ENCODE data around the gene GIMAP7. TPM values are rescaled to one million over a fixed set of nuclear protein-coding genes. Genes with fewer than 3 reads are reported as not detected.

Gene GIMAP7
- total and polyA plus RNA-seq, 10 donors: 48.7 to 137 (median 101) TPM

- 59 to 74% (median 70%) methylated on average over 5 of the region's 5 CpGs for WGBS, 5 donors
- no peak for TF ChIP-seq POLR2AphosphoS5 (IDR thresholded peaks at IDR 0.05)
- no peak for TF ChIP-seq POLR2A (IDR thresholded peaks at IDR 0.05)
- no peak for TF ChIP-seq CTCF (IDR thresholded peaks at IDR 0.05 in 8 of 11, conservative IDR thresholded peaks at IDR 0.05 in 3 of 11)
- Histone ChIP-seq H3K4me3 (no peak overlapping the region), H3K36me3 (no peaks in the 10 kb centered on the region), H3K27ac (peak overlapping the region; percentile 5 to 93 (median 48)), H3K4me1 (peaks cover 0 to 41% (median 3%) of the 10 kb centered on the region in 6 donors), H3K9me3 (peaks cover 0 to 37% (median 23%) of the 10 kb centered on the region in 8 donors), H3K27me3 (replicated peaks in 1 of 7) (no peaks in the 10 kb centered on the region)
- intact Hi-C loops (cut with DNase I; ENCODE audit: low total_unique reads): no loop called here
- no peak for DNase-seq
These were observed 49.3 kb downstream of the GIMAP7 start for GRCh38 chr7:150564006-150564405.

DNA sequence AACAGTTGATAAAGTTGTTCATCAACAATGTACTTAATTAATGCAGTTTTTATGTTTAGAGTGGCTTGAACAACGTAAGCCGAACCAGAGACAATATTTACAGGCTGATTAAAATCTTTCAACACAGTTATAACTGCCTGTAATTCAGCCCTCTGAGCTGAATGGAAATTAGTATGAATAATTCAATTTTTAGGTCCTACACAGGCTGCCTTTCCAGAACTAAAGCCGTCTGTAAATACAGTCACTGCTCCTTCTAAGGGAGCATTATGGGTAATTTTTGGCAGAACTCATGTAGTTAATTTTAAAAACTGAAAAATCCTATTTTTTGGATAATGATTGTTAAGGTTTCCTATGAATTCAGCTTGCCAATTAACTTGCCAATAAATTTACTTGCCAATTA is 49.9 kb downstream of the GIMAP7 start:
- 71 to 95% (median 75%) methylated on average over 3 of the region's 3 CpGs for WGBS, 5 donors

GRCh38 chr7:150565239-150565638 is 50.6 kb downstream of the GIMAP7 start:
- 86 to 93% (median 92%) methylated on average over 7 of the region's 7 CpGs for WGBS, 5 donors
- intact Hi-C loops (cut with DNase I; ENCODE audit: low total_unique reads): no loop called here
- DNase-seq: no peak

More for the DNA sequence above, 49.9 kb downstream of the GIMAP7 start:
- H3K27me3 ChIP-seq (replicated peaks in 1 of 7): no peaks in the 10 kb centered on the region
- peak overlapping the region in 5 of 8 donors; percentile 8 to 93 (median 53) for H3K27ac ChIP-seq
- H3K36me3 ChIP-seq: no peaks in the 10 kb centered on the region
- DNase-seq: no peak
- no peak for TF ChIP-seq CTCF (IDR thresholded peaks at IDR 0.05 in 8 of 11, conservative IDR thresholded peaks at IDR 0.05 in 3 of 11)
- TF ChIP-seq POLR2AphosphoS5 (IDR thresholded peaks at IDR 0.05): no peak
- TF ChIP-seq POLR2A (IDR thresholded peaks at IDR 0.05): no peak
- no peak overlapping the region for H3K4me3 ChIP-seq
- H3K4me1 ChIP-seq: peaks cover 0 to 46% (median 7%) of the 10 kb centered on the region in 6 donors
- intact Hi-C loops (cut with DNase I; ENCODE audit: low total_unique reads): no loop called here
- H3K9me3 ChIP-seq: peaks cover 0 to 32% (median 17%) of the 10 kb centered on the region in 8 donors

More at GRCh38 chr7:150565239-150565638, 50.6 kb downstream of the GIMAP7 start:
- no peaks in the 10 kb centered on the region for H3K27me3 ChIP-seq (replicated peaks in 1 of 7)
- H3K4me1 ChIP-seq: peaks cover 3 to 53% (median 13%) of the 10 kb centered on the region in 6 donors
- H3K4me3 ChIP-seq: no peak overlapping the region
- H3K27ac ChIP-seq: peak overlapping the region in 5 of 8 donors; percentile 8 to 93 (median 88)
- TF ChIP-seq POLR2AphosphoS5 (IDR thresholded peaks at IDR 0.05): no peak
- TF ChIP-seq CTCF (IDR thresholded peaks at IDR 0.05 in 8 of 11, conservative IDR thresholded peaks at IDR 0.05 in 3 of 11): no peak
- TF ChIP-seq POLR2A (IDR thresholded peaks at IDR 0.05): no peak
- H3K36me3 ChIP-seq: peaks cover under 1 to 7% (median 6%) of the 10 kb centered on the region in 6 donors
- peaks cover 0 to 28% (median 11%) of the 10 kb centered on the region in 8 donors for H3K9me3 ChIP-seq

All from spleen (tissue), 11 donors.